GM18505 (cell line): ENCODE data around the gene IFNL3.

Source experiments
- ATAC-seq: cut with Tn5 transposase; IDR thresholded peaks from one replicate; pipeline ENCODE4 v1.9.1; 2021; ENCODE audit not compliant: unreplicated experiment
- POLR2A ChIP-seq: IDR thresholded peaks from 4 replicates; pipeline ENCODE4 v1.6.1; 2011; ENCODE audit warnings: borderline replicate concordance; ENCODE audit not compliant: insufficient read depth, insufficient read length; ENCODE audit errors: extremely low read depth

The IFNL3 gene

GRCh38 chr19:39196860-39197562, 47.8 kb downstream of the IFNL3 start, which contains the start of gene NCCRP1:
Gene NCCRP1, plus strand, starts transcription at chr19:39196964. Its CDS starts 19 bp downstream, at chr19:39196983.
- no peak for ATAC-seq
- no peak for TF ChIP-seq POLR2A

GRCh38 chr19:39196320-39196719, 48.5 kb downstream of the IFNL3 start:
- no peak for TF ChIP-seq POLR2A
- ATAC-seq = no peak

DNA sequence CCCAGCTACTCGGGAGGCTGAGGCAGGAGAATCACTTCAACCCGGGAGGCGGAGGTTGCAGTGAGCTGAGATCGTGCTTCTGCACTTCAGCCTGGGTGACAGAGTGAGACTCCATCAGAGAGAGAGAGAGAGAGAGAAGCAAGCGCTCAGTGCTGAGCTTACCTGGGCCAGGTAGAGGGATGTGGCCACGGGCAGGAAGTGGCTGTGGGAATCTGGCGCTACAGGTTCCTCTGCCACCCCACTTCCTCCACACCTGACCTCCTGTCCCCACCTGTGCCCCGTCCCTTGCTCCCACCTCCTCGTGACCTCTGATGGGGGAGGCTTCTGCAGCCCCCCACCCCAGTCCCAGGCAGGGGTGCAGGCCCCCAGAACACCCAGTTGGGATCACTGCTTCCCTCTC, 49.1 kb downstream of the IFNL3 start:
- no peak for TF ChIP-seq POLR2A
- no peak for ATAC-seq

DNA sequence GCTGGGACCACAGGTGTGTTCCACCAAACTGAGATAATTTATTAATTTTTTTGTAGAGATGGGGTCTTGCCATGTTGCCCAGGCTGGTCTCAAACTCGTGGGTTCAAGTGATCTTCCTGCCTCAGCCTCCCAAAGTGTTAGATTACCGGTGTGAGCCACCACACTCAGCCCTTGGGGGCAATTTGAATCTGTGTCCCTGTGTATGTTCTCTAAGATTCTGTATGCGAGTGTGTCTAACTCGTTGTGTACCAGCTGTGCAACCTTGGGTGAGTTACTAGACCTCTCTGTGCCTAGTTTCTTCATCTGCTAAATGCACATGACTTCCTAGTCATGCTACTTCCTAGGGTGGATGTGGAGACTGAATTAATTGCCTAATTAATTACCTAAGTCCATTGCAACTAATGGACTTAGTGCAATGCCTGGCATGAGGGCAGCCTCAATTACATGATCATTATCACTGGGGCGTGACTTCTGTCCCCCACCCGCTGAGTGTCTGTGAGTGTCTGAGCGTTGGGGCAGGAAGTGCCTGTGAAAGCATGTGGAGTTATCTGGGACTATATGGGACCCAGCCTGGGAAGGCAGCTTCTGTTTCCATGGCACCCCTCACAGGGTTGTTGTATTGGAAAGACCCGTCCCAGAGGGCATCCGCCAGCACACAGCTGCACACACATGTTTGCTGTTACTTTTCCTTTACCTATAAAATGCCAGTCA, 49.8 kb downstream of the IFNL3 start:
- no peak for TF ChIP-seq POLR2A
- no peak for ATAC-seq

GRCh38 chr19:39193803-39194202, 51.0 kb downstream of the IFNL3 start:
- TF ChIP-seq POLR2A = no peak
- no peak for ATAC-seq
